ENCODE results near the gene AHSA1. TPM values are rescaled to one million over a fixed set of nuclear protein-coding genes. Genes with fewer than 3 reads are reported as not detected.

The AHSA1 gene
- total and polyA plus RNA-seq, 2 of the 8 experiments (the other 6 are each of a cell fraction or from before 2014, with no cell fraction given) = 155 to 221 TPM

DNA sequence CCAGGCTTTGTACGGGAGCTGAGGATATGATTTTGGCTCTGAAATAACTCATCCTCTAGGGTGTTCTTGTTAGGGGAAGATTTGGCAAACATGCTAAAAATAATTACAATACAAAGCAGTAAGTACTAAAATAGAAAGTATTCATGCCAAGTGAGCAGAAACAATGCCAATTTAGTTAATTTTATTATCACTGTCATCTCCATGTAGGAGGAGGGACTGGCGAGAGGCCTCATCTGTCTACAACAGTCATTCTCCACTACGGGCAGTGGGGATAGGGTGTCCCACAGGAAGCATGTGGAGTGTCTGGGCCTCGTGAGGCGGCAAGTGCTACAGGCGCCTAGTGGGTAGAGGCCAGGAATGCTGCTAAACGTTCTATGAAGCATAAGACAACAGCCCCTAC is 37.4 kb downstream of the AHSA1 start (continued):
- TF ChIP-seq, protein P1, sequence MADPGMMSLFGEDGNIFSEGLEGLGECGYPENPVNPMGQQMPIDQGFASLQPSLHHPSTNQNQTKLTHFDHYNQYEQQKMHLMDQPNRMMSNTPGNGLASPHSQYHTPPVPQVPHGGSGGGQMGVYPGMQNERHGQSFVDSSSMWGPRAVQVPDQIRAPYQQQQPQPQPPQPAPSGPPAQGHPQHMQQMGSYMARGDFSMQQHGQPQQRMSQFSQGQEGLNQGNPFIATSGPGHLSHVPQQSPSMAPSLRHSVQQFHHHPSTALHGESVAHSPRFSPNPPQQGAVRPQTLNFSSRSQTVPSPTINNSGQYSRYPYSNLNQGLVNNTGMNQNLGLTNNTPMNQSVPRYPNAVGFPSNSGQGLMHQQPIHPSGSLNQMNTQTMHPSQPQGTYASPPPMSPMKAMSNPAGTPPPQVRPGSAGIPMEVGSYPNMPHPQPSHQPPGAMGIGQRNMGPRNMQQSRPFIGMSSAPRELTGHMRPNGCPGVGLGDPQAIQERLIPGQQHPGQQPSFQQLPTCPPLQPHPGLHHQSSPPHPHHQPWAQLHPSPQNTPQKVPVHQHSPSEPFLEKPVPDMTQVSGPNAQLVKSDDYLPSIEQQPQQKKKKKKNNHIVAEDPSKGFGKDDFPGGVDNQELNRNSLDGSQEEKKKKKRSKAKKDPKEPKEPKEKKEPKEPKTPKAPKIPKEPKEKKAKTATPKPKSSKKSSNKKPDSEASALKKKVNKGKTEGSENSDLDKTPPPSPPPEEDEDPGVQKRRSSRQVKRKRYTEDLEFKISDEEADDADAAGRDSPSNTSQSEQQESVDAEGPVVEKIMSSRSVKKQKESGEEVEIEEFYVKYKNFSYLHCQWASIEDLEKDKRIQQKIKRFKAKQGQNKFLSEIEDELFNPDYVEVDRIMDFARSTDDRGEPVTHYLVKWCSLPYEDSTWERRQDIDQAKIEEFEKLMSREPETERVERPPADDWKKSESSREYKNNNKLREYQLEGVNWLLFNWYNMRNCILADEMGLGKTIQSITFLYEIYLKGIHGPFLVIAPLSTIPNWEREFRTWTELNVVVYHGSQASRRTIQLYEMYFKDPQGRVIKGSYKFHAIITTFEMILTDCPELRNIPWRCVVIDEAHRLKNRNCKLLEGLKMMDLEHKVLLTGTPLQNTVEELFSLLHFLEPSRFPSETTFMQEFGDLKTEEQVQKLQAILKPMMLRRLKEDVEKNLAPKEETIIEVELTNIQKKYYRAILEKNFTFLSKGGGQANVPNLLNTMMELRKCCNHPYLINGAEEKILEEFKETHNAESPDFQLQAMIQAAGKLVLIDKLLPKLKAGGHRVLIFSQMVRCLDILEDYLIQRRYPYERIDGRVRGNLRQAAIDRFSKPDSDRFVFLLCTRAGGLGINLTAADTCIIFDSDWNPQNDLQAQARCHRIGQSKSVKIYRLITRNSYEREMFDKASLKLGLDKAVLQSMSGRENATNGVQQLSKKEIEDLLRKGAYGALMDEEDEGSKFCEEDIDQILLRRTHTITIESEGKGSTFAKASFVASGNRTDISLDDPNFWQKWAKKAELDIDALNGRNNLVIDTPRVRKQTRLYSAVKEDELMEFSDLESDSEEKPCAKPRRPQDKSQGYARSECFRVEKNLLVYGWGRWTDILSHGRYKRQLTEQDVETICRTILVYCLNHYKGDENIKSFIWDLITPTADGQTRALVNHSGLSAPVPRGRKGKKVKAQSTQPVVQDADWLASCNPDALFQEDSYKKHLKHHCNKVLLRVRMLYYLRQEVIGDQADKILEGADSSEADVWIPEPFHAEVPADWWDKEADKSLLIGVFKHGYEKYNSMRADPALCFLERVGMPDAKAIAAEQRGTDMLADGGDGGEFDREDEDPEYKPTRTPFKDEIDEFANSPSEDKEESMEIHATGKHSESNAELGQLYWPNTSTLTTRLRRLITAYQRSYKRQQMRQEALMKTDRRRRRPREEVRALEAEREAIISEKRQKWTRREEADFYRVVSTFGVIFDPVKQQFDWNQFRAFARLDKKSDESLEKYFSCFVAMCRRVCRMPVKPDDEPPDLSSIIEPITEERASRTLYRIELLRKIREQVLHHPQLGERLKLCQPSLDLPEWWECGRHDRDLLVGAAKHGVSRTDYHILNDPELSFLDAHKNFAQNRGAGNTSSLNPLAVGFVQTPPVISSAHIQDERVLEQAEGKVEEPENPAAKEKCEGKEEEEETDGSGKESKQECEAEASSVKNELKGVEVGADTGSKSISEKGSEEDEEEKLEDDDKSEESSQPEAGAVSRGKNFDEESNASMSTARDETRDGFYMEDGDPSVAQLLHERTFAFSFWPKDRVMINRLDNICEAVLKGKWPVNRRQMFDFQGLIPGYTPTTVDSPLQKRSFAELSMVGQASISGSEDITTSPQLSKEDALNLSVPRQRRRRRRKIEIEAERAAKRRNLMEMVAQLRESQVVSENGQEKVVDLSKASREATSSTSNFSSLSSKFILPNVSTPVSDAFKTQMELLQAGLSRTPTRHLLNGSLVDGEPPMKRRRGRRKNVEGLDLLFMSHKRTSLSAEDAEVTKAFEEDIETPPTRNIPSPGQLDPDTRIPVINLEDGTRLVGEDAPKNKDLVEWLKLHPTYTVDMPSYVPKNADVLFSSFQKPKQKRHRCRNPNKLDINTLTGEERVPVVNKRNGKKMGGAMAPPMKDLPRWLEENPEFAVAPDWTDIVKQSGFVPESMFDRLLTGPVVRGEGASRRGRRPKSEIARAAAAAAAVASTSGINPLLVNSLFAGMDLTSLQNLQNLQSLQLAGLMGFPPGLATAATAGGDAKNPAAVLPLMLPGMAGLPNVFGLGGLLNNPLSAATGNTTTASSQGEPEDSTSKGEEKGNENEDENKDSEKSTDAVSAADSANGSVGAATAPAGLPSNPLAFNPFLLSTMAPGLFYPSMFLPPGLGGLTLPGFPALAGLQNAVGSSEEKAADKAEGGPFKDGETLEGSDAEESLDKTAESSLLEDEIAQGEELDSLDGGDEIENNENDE (IDR thresholded peaks at IDR 0.05; ENCODE audit: insufficient replicate concordance, low read length) = no peak
- TF ChIP-seq EP300 (IDR thresholded peaks at IDR 0.05; ENCODE audit: borderline replicate concordance in 1 of 2, low read depth in 2 of 2, low read length in 2 of 2) (no peak), HDAC6 (IDR thresholded peaks at IDR 0.05; ENCODE audit: low read depth, low read length) (no peak), NANOG (IDR thresholded peaks at IDR 0.05; ENCODE audit: insufficient read depth, low read depth, low read length, poor library complexity, severe bottlenecking) (no peak), POLR2A (IDR thresholded peaks at IDR 0.05; ENCODE audit: control extremely low read depth in 1 of 2, low read depth in 2 of 2, low read length in 2 of 2) (no peak), JUND (IDR thresholded peaks at IDR 0.05; ENCODE audit: low read length) (no peak)

Measured in H1 (cell line).